T-helper 1 cell treated with Interleukin-12 subunit alpha and Interleukin-12 subunit beta and Interleukin-4 antibody, amounts not matched to agents 30 ng/mL and 1 ng/mL, for 36 hours (primary cell): ENCODE data around the gene HOXD13. TPM values are rescaled to one million over a fixed set of nuclear protein-coding genes. Genes with fewer than 3 reads are reported as not detected.

ENCODE experiments used
- intact Hi-C: fragments of 100-400 bp; cut with micrococcal nuclease; formaldehyde crosslinking; loops from one replicate; pipeline ENCODE4 v1.15.1; 2024
- total RNA-seq: library from RNA; stranded (reverse); gene quantifications from 2 replicates; pipeline ENCODE4 v1.2.3, GENCODE V29; 2022

HOXD13 gene
- total RNA-seq, 1 donor from 2014 or later: not detected

DNA sequence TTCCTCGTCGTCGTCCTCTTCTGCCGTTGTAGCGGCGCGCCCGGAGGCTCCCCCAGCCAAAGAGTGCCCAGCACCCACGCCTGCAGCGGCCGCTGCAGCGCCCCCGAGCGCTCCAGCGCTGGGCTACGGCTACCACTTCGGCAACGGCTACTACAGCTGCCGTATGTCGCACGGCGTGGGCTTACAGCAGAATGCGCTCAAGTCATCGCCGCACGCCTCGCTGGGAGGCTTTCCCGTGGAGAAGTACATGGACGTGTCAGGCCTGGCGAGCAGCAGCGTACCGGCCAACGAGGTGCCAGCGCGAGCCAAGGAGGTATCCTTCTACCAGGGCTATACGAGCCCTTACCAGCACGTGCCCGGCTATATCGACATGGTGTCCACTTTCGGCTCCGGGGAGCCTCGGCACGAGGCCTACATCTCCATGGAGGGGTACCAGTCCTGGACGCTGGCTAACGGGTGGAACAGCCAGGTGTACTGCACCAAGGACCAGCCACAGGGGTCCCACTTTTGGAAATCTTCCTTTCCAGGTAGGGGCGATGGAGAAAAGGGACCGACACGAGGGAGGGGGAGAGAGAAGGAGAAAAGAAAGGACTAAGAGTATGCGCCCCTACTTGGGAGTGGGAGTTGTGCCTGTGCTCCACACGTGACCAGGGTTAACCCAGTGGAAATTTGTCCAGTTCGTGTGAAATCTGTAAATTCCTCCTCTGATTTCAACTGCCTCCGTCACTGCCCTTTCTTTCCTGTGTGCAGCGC, 800 bp downstream of the HOXD13 start:
- intact Hi-C loops: no loop called here

DNA sequence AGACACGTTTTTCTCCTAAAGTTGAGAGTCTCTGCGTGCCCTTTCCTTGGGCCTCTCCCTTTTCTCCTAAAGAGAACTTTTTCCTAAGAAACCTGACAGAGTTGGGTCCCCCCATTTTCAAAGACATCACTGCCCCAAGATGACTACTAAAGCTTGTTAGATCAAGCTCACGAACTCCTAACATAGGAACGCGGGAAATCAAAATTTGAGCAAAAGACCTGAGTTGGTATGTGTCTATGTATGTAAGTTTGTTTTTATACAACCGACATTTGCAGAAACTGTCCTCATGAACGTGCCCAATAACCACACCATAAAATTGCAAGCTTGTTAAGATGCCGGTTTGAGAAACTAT, 1.4 kb downstream of the HOXD13 start:
- intact Hi-C loops: no loop called here

DNA sequence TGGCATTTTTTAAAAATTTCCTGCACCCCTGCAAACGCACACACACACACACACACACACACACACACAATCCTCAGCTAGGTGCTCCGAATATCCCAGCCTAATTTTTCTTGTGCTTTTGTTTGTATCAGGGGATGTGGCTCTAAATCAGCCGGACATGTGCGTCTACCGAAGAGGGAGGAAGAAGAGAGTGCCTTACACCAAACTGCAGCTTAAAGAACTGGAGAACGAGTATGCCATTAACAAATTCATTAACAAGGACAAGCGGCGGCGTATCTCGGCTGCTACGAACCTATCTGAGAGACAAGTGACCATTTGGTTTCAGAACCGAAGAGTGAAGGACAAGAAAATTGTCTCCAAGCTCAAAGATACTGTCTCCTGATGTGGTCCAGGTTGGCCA, 1.8 kb downstream of the HOXD13 start:
- intact Hi-C loops: no loop called here

GRCh38 chr2:176095421-176095820, 2.9 kb downstream of the HOXD13 start:
- intact Hi-C loops: loop anchor here (5.0 kb wide), 2 partner anchors 37 to 1758 kb away; no protein-coding TSS in a partner anchor

DNA sequence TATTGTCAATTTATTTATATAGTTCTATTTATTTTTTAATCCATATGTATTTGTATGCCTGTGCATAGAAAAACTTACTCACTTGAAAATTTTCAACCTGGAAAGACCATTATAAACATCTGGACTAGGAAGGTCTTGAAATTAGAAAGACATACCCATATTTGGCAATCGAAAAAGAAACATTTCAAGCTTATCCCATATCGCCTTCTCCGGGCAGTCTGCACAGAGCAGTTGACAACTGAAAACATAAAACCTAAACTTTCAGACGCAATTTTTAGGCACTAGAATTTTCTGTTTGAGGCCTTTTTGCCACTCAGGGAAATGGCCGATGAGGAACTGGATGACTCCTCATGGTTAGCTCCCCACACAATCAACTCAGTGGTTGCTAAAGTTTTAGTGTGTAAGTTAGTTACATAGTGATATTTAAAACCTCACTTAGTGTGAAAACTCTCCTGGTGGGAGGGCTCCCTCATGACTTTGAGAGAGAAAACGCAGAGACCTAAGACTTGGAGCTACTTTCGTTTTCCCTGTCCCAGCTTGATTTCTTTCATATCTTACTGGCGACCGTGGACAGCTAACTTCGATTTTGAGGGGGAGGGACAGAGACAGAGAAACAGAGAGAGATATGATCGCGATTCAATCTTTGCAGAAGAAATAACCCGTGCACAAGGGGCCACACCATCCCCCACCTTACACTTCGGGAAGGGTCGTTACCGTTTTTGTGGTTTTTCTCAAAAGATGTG, 3.9 kb downstream of the HOXD13 start:
- intact Hi-C loops: loop anchor here (1.0 to 5.0 kb wide), 4 partner anchors 10 to 1759 kb away; no protein-coding TSS in a partner anchor

- intact Hi-C loops: loop anchor here (1.0 to 5.0 kb wide), 7 partner anchors 11 to 1760 kb away; no protein-coding TSS in a partner anchor
Observed at GRCh38 chr2:176096986-176097819, 4.7 kb downstream of the HOXD13 start.

DNA sequence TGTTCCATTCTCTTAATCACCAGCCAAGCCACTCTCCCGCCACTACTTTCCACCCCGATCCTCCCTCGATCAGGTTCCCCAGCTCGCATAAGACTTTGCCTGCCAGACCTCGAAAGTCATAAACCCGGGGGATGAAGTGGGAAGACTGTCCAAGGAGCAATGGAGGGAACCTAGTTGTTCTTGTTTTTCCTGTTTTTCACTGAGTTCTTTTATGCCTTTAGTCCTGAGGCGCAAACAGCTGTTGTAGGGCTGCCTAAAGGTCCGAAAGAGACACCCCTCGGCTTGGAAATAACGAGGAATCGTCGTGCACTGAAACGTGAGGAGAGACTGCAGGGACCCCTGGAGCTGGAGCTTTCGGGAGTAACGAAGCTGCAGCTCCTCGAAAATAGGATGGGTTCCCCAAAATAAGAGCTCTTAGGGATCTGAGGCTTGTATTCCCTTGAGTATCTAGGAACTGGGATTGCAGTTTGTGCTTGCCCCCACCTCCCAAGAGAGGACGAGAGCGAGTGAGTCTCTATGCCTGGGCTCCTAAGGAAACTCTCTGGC, 5.4 kb downstream of the HOXD13 start:
- intact Hi-C loops: loop anchor here (1.0 to 5.0 kb wide), 6 partner anchors 34 to 1761 kb away; no protein-coding TSS in a partner anchor

GRCh38 chr2:176098366-176099158, 6.0 kb downstream of the HOXD13 start:
- intact Hi-C loops: loop anchor here (5.0 kb wide), 2 partner anchors 34 to 1761 kb away; no protein-coding TSS in a partner anchor

DNA sequence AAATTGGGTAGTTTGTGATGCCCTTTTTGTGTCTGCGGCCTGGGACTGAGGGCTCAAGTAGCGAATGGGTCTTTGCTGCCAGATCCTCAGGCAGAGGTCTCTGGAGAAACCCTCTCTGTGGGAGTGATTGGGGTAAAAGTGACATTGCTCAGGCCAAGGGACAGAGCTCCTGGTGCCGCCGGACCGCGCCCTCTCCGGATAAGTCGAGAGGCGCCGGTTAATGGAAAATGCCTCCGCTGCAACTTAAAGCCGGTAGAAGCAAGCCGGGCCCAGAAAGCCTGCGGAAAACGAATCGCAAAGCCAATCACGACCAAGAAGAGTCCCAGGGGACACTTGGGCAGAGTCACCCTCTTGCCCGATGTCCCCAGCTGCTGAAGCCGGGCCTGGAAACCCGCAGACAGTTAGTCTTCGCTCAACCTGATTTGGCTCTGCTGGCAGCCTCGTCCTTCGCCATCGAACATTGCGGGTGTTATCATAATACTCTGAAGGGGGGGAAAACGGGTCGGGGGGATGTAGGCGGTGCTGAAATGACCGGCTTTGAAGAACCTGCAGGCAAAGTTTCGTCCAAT, 6.7 kb downstream of the HOXD13 start:
- intact Hi-C loops: loop anchor here (5.0 kb wide), 2 partner anchors 33 to 1762 kb away; no protein-coding TSS in a partner anchor

DNA sequence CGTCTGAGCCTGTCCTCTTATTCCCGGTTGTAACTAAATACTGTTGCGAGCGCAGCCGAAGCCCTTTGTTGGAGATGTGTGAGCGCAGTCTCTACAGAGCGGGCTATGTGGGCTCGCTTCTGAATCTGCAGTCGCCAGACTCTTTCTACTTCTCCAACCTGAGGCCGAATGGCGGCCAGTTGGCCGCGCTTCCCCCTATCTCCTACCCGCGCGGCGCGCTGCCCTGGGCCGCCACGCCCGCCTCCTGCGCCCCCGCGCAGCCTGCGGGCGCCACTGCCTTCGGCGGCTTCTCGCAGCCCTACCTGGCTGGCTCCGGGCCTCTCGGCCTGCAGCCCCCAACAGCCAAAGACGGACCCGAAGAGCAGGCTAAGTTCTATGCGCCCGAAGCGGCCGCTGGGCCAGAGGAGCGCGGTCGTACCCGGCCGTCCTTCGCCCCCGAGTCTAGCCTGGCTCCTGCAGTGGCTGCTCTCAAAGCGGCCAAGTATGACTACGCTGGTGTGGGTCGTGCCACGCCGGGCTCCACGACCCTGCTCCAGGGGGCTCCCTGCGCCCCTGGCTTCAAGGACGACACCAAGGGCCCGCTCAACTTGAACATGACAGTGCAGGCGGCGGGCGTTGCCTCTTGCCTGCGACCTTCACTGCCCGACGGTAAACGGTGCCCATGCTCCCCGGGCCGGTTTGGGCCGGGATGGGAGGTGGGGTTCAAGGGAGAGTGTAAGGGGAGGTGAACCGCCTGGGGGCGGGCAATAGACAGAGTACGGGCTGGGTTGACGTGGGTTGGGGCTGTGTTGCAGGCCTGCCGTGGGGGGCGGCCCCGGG, 7.4 kb downstream of the HOXD13 start, which contains the start of gene HOXD12:
HOXD12 (plus strand) TSS at position 68 of the 819 bp plus-strand sequence; CDS start at position 75, 7 bp downstream.
- intact Hi-C loops: loop anchor here (5.0 kb wide), 2 partner anchors 32 to 1763 kb away; no protein-coding TSS in a partner anchor

DNA sequence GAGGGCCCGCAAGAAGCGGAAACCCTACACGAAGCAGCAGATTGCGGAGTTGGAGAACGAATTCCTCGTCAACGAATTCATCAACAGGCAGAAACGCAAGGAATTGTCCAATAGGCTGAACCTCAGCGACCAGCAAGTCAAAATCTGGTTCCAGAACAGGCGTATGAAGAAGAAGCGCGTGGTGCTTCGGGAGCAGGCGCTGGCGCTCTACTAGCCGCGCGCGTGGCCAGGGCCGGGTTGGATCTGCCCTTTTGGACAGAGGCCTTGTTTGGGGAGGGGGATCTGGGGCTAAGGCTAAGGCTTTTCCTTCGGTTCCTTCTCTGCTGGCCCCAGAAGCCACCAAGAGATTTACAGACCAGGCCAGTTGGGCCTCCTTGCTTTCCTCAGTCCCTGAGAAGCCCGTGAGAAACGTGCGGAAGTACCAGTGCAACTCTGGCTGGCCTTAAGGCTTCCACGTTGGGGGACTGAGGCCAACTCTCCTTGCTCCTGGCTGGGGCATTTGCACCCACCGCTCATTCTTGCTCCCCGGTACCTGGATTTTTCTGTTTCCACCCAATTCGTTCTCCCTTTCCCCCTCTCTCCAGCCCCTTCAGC, 8.1 kb downstream of the HOXD13 start:
- intact Hi-C loops: no loop called here

- intact Hi-C loops: no loop called here
Observed at GRCh38 chr2:176101216-176101830, 8.8 kb downstream of the HOXD13 start.

DNA sequence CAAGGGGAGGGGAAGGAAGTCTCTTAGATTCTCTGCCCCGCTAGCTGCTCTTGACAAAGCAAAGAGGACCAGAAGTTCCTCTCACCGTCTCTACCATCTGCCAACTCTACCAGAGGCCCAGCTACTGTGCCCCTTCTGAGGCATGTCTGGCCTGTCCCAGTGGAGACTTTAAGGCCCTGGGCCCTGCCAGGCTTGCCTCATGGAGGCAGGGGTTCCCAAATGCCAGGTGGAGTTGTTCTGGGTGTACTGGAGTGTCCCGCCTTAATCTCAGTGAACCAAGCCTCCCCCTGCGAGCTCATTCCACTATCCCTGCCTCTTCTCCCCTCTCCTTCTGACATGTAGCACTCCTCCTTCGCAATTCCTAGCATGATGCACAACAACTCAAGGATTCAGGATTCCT, 9.3 kb downstream of the HOXD13 start:
- intact Hi-C loops: no loop called here

GRCh38 chr2:176102309-176102866, 9.9 kb downstream of the HOXD13 start:
- intact Hi-C loops: no loop called here

- intact Hi-C loops: no loop called here
Observed at GRCh38 chr2:176103194-176103593, 10.7 kb downstream of the HOXD13 start.

GRCh38 chr2:176103742-176104315, 11.3 kb downstream of the HOXD13 start:
- intact Hi-C loops: no loop called here

- intact Hi-C loops: no loop called here
Observed at GRCh38 chr2:176104316-176105077, 12.0 kb downstream of the HOXD13 start.
